Type B pancreatic cell (in vitro differentiated cells): ENCODE data around the gene RPL3. TPM values are rescaled to one million over a fixed set of nuclear protein-coding genes. Genes with fewer than 3 reads are reported as not detected.
A peak's percentile ranks its signal among the peaks of the same experiment; 100 is the strongest.

ENCODE experiments used
- DNase-seq: peaks from one replicate; pipeline ENCODE4 v3.0.0; 2021; ENCODE audit warnings: mixed read lengths; ENCODE audit not compliant: unreplicated experiment; ENCODE audit errors: extremely low spot score
- H3K27ac Mint-ChIP-seq: 2 replicates; pipeline ENCODE4 v1.8.0; 2021; ENCODE audit warnings: mild to moderate bottlenecking, mixed read lengths
- H3K27me3 Mint-ChIP-seq: 2 replicates; pipeline ENCODE4 v1.8.0; 2021; ENCODE audit warnings: mixed read lengths
- H3K36me3 Mint-ChIP-seq: 2 replicates; pipeline ENCODE4 v1.8.0; 2021; ENCODE audit warnings: mixed read lengths
- H3K4me1 Mint-ChIP-seq: one replicate; pipeline ENCODE4 v1.8.0; 2021; ENCODE audit warnings: mixed read lengths; ENCODE audit not compliant: unreplicated experiment
- H3K4me3 Mint-ChIP-seq: 2 replicates; pipeline ENCODE4 v1.8.0; 2021; ENCODE audit warnings: mild to moderate bottlenecking, mixed read lengths
- H3K9me3 Mint-ChIP-seq: 2 replicates; pipeline ENCODE4 v1.8.0; 2021; ENCODE audit warnings: mixed read lengths
- total RNA-seq: library from RNA; stranded (reverse); gene quantifications from 2 replicates; pipeline ENCODE4 v1.2.1, GENCODE V29; 2021; ENCODE audit warnings: low replicate concordance
- TF ChIP-seq, protein P1 (sequence below): fragments of 200-600 bp; sonication (generic); conservative IDR thresholded peaks from 2 replicates; pipeline ENCODE4 v1.5.0; 2021; ENCODE audit warnings: antibody characterized with exemption, mild to moderate bottlenecking

The RPL3 gene
- total RNA-seq, 1 donor from 2014 or later: 2,431 TPM

DNA sequence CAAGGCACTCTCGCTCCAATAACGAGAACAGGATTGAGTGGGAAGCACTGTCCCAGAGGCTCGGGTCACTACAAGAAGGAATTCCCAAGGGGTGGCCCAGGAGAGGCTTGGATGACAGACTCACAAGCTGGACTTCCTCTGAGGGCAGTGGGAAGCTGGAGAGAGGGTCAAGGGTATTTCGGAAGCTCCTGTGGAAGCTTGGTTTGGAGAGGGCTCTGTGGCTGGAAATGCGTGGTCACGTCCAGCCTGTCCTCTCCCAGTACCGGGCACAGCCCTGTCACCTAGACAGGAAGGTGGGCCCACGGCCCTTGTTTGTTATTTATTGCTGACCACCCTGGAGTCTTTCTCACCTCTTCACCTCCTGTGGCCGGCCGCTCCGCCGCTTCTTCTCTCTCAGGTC lies 35.7 kb upstream of the RPL3 start:
- H3K36me3 Mint-ChIP-seq: peaks cover 8% of the 10 kb centered on the region
- TF ChIP-seq, protein P1, sequence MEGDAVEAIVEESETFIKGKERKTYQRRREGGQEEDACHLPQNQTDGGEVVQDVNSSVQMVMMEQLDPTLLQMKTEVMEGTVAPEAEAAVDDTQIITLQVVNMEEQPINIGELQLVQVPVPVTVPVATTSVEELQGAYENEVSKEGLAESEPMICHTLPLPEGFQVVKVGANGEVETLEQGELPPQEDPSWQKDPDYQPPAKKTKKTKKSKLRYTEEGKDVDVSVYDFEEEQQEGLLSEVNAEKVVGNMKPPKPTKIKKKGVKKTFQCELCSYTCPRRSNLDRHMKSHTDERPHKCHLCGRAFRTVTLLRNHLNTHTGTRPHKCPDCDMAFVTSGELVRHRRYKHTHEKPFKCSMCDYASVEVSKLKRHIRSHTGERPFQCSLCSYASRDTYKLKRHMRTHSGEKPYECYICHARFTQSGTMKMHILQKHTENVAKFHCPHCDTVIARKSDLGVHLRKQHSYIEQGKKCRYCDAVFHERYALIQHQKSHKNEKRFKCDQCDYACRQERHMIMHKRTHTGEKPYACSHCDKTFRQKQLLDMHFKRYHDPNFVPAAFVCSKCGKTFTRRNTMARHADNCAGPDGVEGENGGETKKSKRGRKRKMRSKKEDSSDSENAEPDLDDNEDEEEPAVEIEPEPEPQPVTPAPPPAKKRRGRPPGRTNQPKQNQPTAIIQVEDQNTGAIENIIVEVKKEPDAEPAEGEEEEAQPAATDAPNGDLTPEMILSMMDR: no peak
- H3K27ac Mint-ChIP-seq: no peak overlapping the region
- no peak for DNase-seq
- H3K4me1 Mint-ChIP-seq: peaks cover 17% of the 10 kb centered on the region
- no peaks in the 10 kb centered on the region for H3K9me3 Mint-ChIP-seq
- no peaks in the 10 kb centered on the region for H3K27me3 Mint-ChIP-seq
- H3K4me3 Mint-ChIP-seq: no peak overlapping the region

DNA sequence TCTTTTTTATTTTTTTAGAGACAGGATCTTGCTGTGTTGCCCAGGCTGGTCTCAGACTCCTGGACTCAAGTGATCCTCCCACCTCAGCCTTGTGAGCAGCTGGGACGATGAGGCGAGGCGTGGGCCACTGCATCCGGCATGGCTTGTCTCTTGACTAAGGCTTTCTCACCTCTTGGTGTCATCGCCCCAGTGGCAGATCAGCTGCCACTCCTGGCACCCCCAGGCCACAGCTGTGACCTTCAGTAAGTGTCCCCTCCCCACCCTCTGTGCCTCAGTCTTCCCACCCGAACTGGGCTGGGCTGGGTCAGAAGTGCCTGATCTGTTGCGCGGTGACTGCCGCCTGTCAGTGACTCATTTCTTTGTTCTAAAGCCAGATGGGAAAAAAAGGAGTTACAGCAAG lies 33.9 kb upstream of the RPL3 start:
- no peak overlapping the region for H3K4me3 Mint-ChIP-seq
- H3K36me3 Mint-ChIP-seq: peaks cover 1% of the 10 kb centered on the region
- H3K27ac Mint-ChIP-seq: no peak overlapping the region
- no peak for DNase-seq
- H3K9me3 Mint-ChIP-seq: no peaks in the 10 kb centered on the region
- H3K27me3 Mint-ChIP-seq: no peaks in the 10 kb centered on the region
- H3K4me1 Mint-ChIP-seq: peaks cover 17% of the 10 kb centered on the region
- TF ChIP-seq, protein P1: no peak

- Mint-ChIP-seq H3K9me3 (no peaks in the 10 kb centered on the region), H3K27ac (no peak overlapping the region), H3K4me1 (peaks cover 16% of the 10 kb centered on the region), H3K4me3 (no peak overlapping the region), H3K36me3 (no peaks in the 10 kb centered on the region), H3K27me3 (no peaks in the 10 kb centered on the region)
- no peak for DNase-seq
- TF ChIP-seq, protein P1: no peak
These were observed 33.0 kb upstream of the RPL3 start for GRCh38 chr22:39352306-39352891.

- Mint-ChIP-seq H3K27me3 (no peaks in the 10 kb centered on the region), H3K9me3 (no peaks in the 10 kb centered on the region), H3K36me3 (no peaks in the 10 kb centered on the region), H3K4me1 (peaks cover 16% of the 10 kb centered on the region), H3K4me3 (peak overlapping the region; percentile 90), H3K27ac (peak overlapping the region; percentile 80)
- TF ChIP-seq, protein P1: no peak
- no peak for DNase-seq
These were observed 32.3 kb upstream of the RPL3 start for GRCh38 chr22:39351689-39352214.

- no peaks in the 10 kb centered on the region for H3K36me3 Mint-ChIP-seq
- peaks cover 16% of the 10 kb centered on the region for H3K4me1 Mint-ChIP-seq
- no peak for DNase-seq
- no peaks in the 10 kb centered on the region for H3K27me3 Mint-ChIP-seq
- H3K27ac Mint-ChIP-seq: peak overlapping the region; percentile 80
- peak overlapping the region; percentile 90 for H3K4me3 Mint-ChIP-seq
- TF ChIP-seq, protein P1: no peak
- no peaks in the 10 kb centered on the region for H3K9me3 Mint-ChIP-seq
These were observed 31.6 kb upstream of the RPL3 start for GRCh38 chr22:39350757-39351688.
